Mononuclear cell (primary cell): Measurements from ENCODE around the gene COL15A1. TPM values are rescaled to one million over a fixed set of nuclear protein-coding genes. Genes with fewer than 3 reads are reported as not detected.

Source experiments
- H3K27me3 ChIP-seq: 2 replicates; pipeline ENCODE4 v1.6.0; 2011; ENCODE audit warnings: low read length, control low read depth; ENCODE audit not compliant: insufficient read depth
- H3K4me1 ChIP-seq: 2 replicates; pipeline ENCODE4 v1.5.1; 2011; ENCODE audit warnings: mild to moderate bottlenecking, low read length, control low read depth; ENCODE audit not compliant: insufficient read depth
- H3K4me3 ChIP-seq: 2 replicates; pipeline ENCODE4 v1.5.1; 2011; ENCODE audit warnings: mild to moderate bottlenecking, low read length, moderate library complexity
- H3K9me3 ChIP-seq: 2 replicates; pipeline ENCODE4 v1.5.1; 2011; ENCODE audit warnings: low read depth, mild to moderate bottlenecking, control low read depth, low read length
- total RNA-seq: library from RNA; depleted of rRNA; stranded (reverse); fragments of >200 nt; gene quantifications from one replicate; pipeline ENCODE4 v1.2.3, GENCODE V29; 2012

Gene COL15A1
- total RNA-seq, 1 donor = not detected

DNA sequence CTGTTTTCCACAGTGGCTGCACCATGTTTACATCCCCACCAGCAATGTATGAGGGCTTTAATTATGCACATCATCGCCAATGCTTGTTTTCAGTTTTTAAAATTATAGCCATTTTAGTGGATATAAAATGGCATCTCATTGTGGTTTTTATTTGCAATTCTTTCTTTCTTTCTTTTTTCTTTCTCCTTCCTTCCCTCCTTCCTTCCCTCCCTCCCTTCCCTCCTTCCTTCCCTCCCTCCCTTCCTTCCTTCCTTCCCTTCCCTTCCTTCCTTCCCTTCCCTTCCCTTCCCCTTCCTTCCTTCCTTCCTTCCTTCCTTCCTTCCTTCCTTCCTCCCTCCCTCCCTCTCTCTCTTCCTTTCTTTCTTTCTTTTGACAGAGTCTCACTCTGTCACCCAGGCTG, 6.6 kb downstream of the COL15A1 start:
- H3K4me1 ChIP-seq = no peaks in the 10 kb centered on the region
- H3K27me3 ChIP-seq = peaks cover 23% of the 10 kb centered on the region
- no peak overlapping the region for H3K4me3 ChIP-seq
- H3K9me3 ChIP-seq = no peaks in the 10 kb centered on the region

DNA sequence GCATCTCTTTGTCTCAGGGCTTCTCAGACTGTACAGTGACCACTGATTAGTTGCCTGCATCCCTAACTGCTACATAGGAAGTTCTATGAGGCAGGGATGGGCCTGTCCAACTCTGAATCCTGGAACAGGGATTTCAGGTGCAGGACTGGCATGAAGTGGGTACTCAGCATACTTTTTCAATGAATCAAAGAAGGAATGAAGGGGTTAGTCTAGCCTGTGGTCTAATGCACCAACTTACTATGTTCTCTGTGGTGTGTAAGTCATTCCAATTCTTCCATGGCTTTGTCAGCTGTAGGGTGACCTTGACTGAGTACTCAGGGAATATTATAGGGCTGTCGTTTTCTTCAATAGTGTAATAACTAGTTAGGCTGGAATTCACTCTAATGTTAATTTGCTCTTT, 8.3 kb downstream of the COL15A1 start:
- H3K27me3 ChIP-seq = peaks cover 6% of the 10 kb centered on the region
- H3K4me3 ChIP-seq = no peak overlapping the region
- no peaks in the 10 kb centered on the region for H3K4me1 ChIP-seq
- H3K9me3 ChIP-seq = no peaks in the 10 kb centered on the region

DNA sequence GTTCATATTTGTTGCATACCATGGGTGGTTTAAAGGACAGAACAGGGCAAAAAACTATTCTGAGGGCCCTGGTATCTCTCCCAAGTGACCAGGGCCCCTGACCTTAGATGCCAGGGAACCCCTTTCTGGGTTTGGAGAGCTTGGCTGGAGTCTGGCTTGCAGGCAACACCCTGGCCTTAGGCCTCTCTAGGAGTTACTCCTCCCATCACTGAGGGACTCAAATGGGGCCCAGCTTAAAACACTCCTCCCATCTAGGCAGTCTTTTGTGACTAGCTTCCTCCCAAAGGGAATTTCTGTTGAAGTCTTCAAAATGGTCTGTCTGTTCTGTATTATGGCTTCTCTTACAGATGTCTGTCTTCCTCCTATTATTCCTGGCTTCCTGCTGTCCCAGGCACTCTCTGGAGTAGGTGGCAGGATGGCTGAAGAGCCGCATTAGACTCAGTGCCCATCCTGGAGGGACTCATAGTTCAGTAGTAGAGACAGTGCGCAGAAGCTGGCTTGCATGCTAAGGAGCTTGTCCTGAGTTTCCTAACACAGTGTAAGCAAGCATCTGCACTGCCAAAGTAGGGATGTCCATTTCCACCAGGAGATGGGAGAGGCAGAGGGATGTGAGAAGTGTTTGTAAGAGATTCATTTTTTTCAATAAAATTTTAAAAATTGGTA, 10.0 kb downstream of the COL15A1 start:
- Histone ChIP-seq H3K4me3 (no peak overlapping the region), H3K9me3 (no peaks in the 10 kb centered on the region)

GRCh38 chr9:98954244-98954610, 10.5 kb downstream of the COL15A1 start:
- H3K4me3 ChIP-seq = no peak overlapping the region
- H3K4me1 ChIP-seq = no peaks in the 10 kb centered on the region
- H3K27me3 ChIP-seq = peaks cover 6% of the 10 kb centered on the region
- H3K9me3 ChIP-seq = no peaks in the 10 kb centered on the region

More for the DNA sequence above, 10.0 kb downstream of the COL15A1 start:
- peaks cover 6% of the 10 kb centered on the region for H3K27me3 ChIP-seq
- no peaks in the 10 kb centered on the region for H3K4me1 ChIP-seq

DNA sequence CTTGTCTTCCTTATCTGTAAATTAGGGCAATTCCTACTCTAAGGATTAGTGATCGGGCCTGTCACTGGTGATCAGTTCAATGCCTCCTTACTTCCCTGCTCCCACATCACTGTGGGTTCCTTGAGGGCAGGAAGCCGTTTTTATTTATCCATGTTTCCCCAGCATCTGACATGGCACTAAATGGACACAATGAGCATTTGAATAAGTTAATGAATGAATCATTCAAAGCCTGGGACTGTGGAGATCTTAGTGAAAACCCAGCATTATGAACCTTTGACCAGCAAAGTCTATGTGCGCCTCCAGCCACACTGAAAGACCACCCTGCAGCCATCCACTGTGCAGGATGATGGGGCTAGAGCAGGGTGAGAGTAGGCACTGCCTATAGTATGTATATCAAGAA, 11.6 kb downstream of the COL15A1 start:
- Histone ChIP-seq H3K4me3 (no peak overlapping the region), H3K4me1 (no peaks in the 10 kb centered on the region), H3K27me3 (peaks cover 6% of the 10 kb centered on the region), H3K9me3 (no peaks in the 10 kb centered on the region)

DNA sequence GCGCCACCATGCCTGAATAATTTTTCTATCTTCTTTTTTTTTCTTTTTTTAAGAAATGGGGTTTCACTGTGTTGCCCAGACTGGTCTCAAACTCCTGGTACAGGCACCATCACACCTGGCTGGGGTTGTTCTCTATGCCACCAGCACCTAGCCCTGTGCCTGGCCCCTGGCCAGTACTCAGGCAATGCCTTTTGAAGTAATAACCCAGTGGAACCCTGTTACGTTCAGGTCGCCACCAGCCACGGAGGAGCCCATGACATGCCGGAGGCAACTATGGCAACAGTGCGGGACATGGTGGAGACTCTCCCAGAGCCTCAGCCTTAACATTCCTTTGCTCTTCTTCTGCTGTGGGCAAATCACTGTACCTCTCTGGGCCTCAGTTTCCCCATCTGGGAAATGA, 14.1 kb downstream of the COL15A1 start:
- Histone ChIP-seq H3K9me3 (no peaks in the 10 kb centered on the region), H3K4me3 (no peak overlapping the region), H3K27me3 (no peaks in the 10 kb centered on the region), H3K4me1 (no peaks in the 10 kb centered on the region)

DNA sequence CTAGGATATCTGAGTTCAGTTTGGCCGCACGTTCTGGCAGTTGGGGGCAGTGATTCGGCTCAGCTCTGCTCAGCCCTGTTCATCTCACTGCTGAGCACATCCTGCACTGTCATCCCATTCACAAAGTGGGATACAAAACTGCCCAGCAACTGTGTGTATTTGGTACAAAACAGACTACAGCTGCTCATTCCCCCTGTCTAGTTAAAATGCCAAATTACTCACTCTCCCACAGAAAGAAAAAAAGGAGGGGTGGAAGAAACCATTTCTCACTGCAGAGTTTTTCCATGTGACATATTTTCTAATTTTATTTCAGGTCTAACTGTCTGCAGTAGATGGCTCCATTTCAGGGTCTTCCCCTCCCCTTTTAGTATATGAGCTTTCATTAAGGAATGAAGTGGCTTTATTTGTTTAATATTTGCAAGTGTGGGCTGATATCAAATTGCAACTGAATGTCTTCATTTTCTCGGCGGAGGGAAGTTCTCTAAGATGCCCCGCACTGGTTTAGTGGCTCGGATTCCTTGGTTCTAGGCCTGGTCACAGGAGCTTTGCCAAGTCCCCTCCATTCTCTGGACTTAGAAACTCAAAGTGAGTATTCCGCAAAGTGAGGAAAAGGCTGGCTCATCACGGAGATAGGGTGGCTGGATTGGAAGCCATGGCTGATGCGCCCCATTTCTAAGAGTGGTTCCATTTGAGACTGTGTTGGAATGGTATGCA, 14.7 kb downstream of the COL15A1 start:
- no peaks in the 10 kb centered on the region for H3K9me3 ChIP-seq
- H3K27me3 ChIP-seq = no peaks in the 10 kb centered on the region
- no peaks in the 10 kb centered on the region for H3K4me1 ChIP-seq
- H3K4me3 ChIP-seq = no peak overlapping the region

- Histone ChIP-seq H3K9me3 (no peaks in the 10 kb centered on the region), H3K4me3 (no peak overlapping the region), H3K4me1 (no peaks in the 10 kb centered on the region), H3K27me3 (no peaks in the 10 kb centered on the region)
These were observed 16.7 kb downstream of the COL15A1 start for GRCh38 chr9:98960409-98960808.

DNA sequence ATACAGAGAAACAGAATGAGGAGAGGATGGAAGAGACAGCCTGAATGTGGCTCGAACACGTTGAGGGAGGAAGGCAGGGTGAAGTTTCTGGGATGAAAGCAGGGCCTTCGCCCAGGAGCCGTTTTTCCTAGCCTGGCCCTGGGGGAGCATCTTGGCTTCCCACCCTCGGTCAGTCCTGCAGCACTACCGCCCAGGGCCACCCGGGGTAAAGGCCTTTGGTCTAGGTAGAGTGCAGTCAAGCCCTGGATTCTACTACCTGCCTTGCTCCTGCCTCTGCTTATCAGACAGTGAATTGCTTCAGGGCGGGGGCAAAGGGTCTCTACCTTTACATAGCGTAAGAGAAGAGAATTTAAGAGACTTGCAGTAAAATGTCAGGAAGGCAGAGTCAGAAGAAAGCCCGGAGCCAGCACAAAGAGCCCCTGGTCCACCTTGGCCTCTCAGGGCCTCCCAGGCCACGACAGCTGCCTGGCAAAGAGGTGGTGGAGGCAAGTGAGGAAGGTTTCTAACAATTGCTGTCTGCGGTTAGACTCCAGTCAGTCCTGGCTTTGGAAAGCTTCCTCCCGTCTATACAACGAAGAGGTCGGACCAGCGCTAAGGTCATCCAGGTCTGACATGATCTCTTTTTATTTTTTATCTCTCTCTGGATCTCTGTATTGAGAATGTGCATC, 17.9 kb downstream of the COL15A1 start:
- no peaks in the 10 kb centered on the region for H3K4me1 ChIP-seq
- H3K9me3 ChIP-seq = no peaks in the 10 kb centered on the region
- no peak overlapping the region for H3K4me3 ChIP-seq
- no peaks in the 10 kb centered on the region for H3K27me3 ChIP-seq

- no peaks in the 10 kb centered on the region for H3K9me3 ChIP-seq
- no peak overlapping the region for H3K4me3 ChIP-seq
- no peaks in the 10 kb centered on the region for H3K4me1 ChIP-seq
- H3K27me3 ChIP-seq = no peaks in the 10 kb centered on the region
These were observed 18.5 kb downstream of the COL15A1 start for GRCh38 chr9:98962181-98962560.

- no peak overlapping the region for H3K4me3 ChIP-seq
- no peaks in the 10 kb centered on the region for H3K4me1 ChIP-seq
- no peaks in the 10 kb centered on the region for H3K9me3 ChIP-seq
- H3K27me3 ChIP-seq = no peaks in the 10 kb centered on the region
These were observed 19.2 kb downstream of the COL15A1 start for GRCh38 chr9:98962861-98963260.

DNA sequence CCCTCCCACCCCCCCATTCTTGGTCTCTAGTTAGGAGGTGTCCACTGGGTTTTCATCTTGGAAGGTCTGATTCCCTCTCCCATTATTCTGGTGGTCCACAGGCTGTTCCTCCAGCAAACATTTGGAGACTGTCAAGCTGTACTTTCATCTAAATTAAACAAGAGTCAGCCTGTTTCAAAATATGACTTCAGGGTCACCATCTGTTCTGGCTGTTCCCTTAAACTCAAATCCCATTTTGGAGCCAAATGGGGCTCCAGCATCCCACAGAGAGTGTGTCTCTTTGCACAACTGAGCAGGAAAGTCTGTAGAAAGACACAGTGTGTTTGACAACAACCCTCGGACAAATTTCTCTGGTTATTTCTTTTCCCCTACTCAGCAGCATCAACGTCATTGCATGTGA, 20.5 kb downstream of the COL15A1 start:
- no peaks in the 10 kb centered on the region for H3K27me3 ChIP-seq
- no peaks in the 10 kb centered on the region for H3K9me3 ChIP-seq
- no peaks in the 10 kb centered on the region for H3K4me1 ChIP-seq
- no peak overlapping the region for H3K4me3 ChIP-seq

- Histone ChIP-seq H3K27me3 (no peaks in the 10 kb centered on the region), H3K9me3 (no peaks in the 10 kb centered on the region), H3K4me3 (no peak overlapping the region), H3K4me1 (no peaks in the 10 kb centered on the region)
These were observed 21.2 kb downstream of the COL15A1 start for GRCh38 chr9:98964911-98965336.

GRCh38 chr9:98966676-98967075, 23.0 kb downstream of the COL15A1 start:
- H3K4me3 ChIP-seq = no peak overlapping the region
- no peaks in the 10 kb centered on the region for H3K4me1 ChIP-seq
- no peaks in the 10 kb centered on the region for H3K27me3 ChIP-seq
- H3K9me3 ChIP-seq = no peaks in the 10 kb centered on the region

DNA sequence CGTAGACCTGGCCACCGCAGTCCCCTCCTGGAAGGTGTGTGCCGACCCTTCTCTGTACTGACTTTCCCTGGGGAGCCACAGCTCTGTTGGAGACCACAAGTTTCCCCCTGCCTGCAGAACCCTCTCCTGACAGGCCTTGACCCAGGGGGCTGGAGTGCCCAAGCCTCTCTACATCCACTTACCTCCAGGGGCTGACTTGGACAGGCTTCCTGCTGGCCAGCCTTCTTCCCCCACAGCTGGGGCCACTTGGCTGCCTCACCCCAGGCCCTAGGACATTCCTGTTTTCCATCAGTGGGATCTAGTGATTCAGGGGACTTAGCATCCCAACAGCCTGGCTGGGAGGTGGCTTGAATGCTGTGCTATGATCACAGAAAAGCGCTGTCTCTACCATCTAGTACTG, 23.6 kb downstream of the COL15A1 start:
- H3K9me3 ChIP-seq = no peaks in the 10 kb centered on the region
- H3K27me3 ChIP-seq = no peaks in the 10 kb centered on the region
- no peaks in the 10 kb centered on the region for H3K4me1 ChIP-seq
- no peak overlapping the region for H3K4me3 ChIP-seq
